ENCODE results near the gene LIPT1. TPM values are rescaled to one million over a fixed set of nuclear protein-coding genes. Genes with fewer than 3 reads are reported as not detected.

Gene LIPT1
- total and polyA plus RNA-seq, 5 donors from 2014 or later, result 11.5 to 27.4 (median 24.5) TPM

GRCh38 chr2:99139003-99139402 is 15.8 kb upstream of the LIPT1 start:
- peaks cover 0 to 13% (median 2%) of the 10 kb centered on the region in 7 donors for H3K9me3 Mint-ChIP-seq
- ATAC-seq (ENCODE audit: low read depth in 2 of 2) (no peak), DNase-seq (no peak)
- H3K27me3 Mint-ChIP-seq, result peaks cover 4% of the 10 kb centered on the region
- Histone ChIP-seq H3K4me1 (ENCODE audit: control insufficient read depth, insufficient read depth, low read length, poor library complexity, severe bottlenecking) (peaks cover 15% of the 10 kb centered on the region), H3K9me3 (ENCODE audit: control insufficient read depth in 2 of 2, low read length in 2 of 2) (peaks cover 0 to 3% of the 10 kb centered on the region in 2 experiments), H3K36me3 (ENCODE audit: control insufficient read depth, insufficient read depth, low read length) (no peaks in the 10 kb centered on the region), H3K4me3 (ENCODE audit: low read depth, low read length) (no peak overlapping the region), H3K27ac (ENCODE audit: insufficient read depth, low read length, poor library complexity, severe bottlenecking) (no peak overlapping the region), H3K27me3 (ENCODE audit: control insufficient read depth, insufficient read depth, low read length) (no peaks in the 10 kb centered on the region)
- H3K4me1 Mint-ChIP-seq, result peaks cover 4 to 31% (median 14%) of the 10 kb centered on the region in 4 donors
- no peak overlapping the region for H3K27ac Mint-ChIP-seq
- H3K36me3 Mint-ChIP-seq, result peaks cover 11% of the 10 kb centered on the region
- peak overlapping the region; percentile 13 to 97 (median 47) for H3K4me3 Mint-ChIP-seq

- H3K27ac ChIP-seq (ENCODE audit: insufficient read depth, low read length, poor library complexity, severe bottlenecking), result peak overlapping the region; percentile 94
- ATAC-seq (ENCODE audit: low read depth in 2 of 2) (no peak), DNase-seq (no peak)
- peaks cover 4 to 34% (median 14%) of the 10 kb centered on the region in 4 donors for H3K4me1 Mint-ChIP-seq
- peaks cover 0 to 9% (median 0%) of the 10 kb centered on the region in 7 donors for H3K9me3 Mint-ChIP-seq
- no peaks in the 10 kb centered on the region for H3K27me3 ChIP-seq (ENCODE audit: control insufficient read depth, insufficient read depth, low read length)
- no peaks in the 10 kb centered on the region for H3K36me3 ChIP-seq (ENCODE audit: control insufficient read depth, insufficient read depth, low read length)
- H3K36me3 Mint-ChIP-seq, result peaks cover 11% of the 10 kb centered on the region
- H3K4me3 Mint-ChIP-seq, result peak overlapping the region; percentile 93 to 98 (median 96)
- peak overlapping the region; percentile 96 to 98 (median 96) for H3K27ac Mint-ChIP-seq
- H3K4me3 ChIP-seq (ENCODE audit: low read depth, low read length), result peak overlapping the region; percentile 85
- H3K9me3 ChIP-seq (ENCODE audit: control insufficient read depth in 2 of 2, low read length in 2 of 2), result no peaks in the 10 kb centered on the region
- H3K4me1 ChIP-seq (ENCODE audit: control insufficient read depth, insufficient read depth, low read length, poor library complexity, severe bottlenecking), result peaks cover 15% of the 10 kb centered on the region
- peaks cover 4% of the 10 kb centered on the region for H3K27me3 Mint-ChIP-seq
Measured at GRCh38 chr2:99140056-99140859, 14.5 kb upstream of the LIPT1 start.

- DNase-seq (no peak), ATAC-seq (ENCODE audit: low read depth in 2 of 2) (no peak)
- Mint-ChIP-seq H3K9me3 (peaks cover 0 to 6% (median 0%) of the 10 kb centered on the region in 7 donors), H3K27ac (peak overlapping the region; percentile 96 to 98 (median 96)), H3K27me3 (peaks cover 4% of the 10 kb centered on the region), H3K4me1 (peaks cover 4 to 34% (median 14%) of the 10 kb centered on the region in 4 donors), H3K36me3 (peaks cover 11% of the 10 kb centered on the region), H3K4me3 (peak overlapping the region; percentile 93 to 98 (median 96))
- Histone ChIP-seq H3K9me3 (ENCODE audit: control insufficient read depth in 2 of 2, low read length in 2 of 2) (no peaks in the 10 kb centered on the region), H3K27ac (ENCODE audit: insufficient read depth, low read length, poor library complexity, severe bottlenecking) (peak overlapping the region; percentile 94), H3K27me3 (ENCODE audit: control insufficient read depth, insufficient read depth, low read length) (no peaks in the 10 kb centered on the region), H3K4me1 (ENCODE audit: control insufficient read depth, insufficient read depth, low read length, poor library complexity, severe bottlenecking) (peaks cover 15% of the 10 kb centered on the region), H3K36me3 (ENCODE audit: control insufficient read depth, insufficient read depth, low read length) (no peaks in the 10 kb centered on the region), H3K4me3 (ENCODE audit: low read depth, low read length) (peak overlapping the region; percentile 85)
Measured at GRCh38 chr2:99140860-99141109, 14.0 kb upstream of the LIPT1 start.

GRCh38 chr2:99141110-99142108 is 13.4 kb upstream of the LIPT1 start, which contains the start of gene C2orf15:
TSS of gene C2orf15 (plus strand) at chr2:99141707. CDS start at chr2:99150559, 8,852 bp downstream.
- Histone ChIP-seq H3K27me3 (ENCODE audit: control insufficient read depth, insufficient read depth, low read length) (no peaks in the 10 kb centered on the region), H3K36me3 (ENCODE audit: control insufficient read depth, insufficient read depth, low read length) (no peaks in the 10 kb centered on the region), H3K27ac (ENCODE audit: insufficient read depth, low read length, poor library complexity, severe bottlenecking) (peak within 1 kb of the TSS; percentile 94), H3K4me1 (ENCODE audit: control insufficient read depth, insufficient read depth, low read length, poor library complexity, severe bottlenecking) (peaks cover 15% of the 10 kb centered on the region), H3K9me3 (ENCODE audit: control insufficient read depth in 2 of 2, low read length in 2 of 2) (no peaks in the 10 kb centered on the region), H3K4me3 (ENCODE audit: low read depth, low read length) (peak within 1 kb of the TSS; percentile 85)
- Mint-ChIP-seq H3K27ac (peak within 1 kb of the TSS; percentile 96 to 98 (median 96)), H3K36me3 (peaks cover 11% of the 10 kb centered on the region), H3K4me3 (peak within 1 kb of the TSS; percentile 93 to 98 (median 96)), H3K4me1 (peaks cover 4 to 34% (median 14%) of the 10 kb centered on the region in 4 donors), H3K9me3 (peaks cover 0 to 6% (median 0%) of the 10 kb centered on the region in 7 donors), H3K27me3 (peaks cover 4% of the 10 kb centered on the region)
- ATAC-seq (ENCODE audit: low read depth in 2 of 2) (peak; percentile 86 to 89), DNase-seq (peak; percentile 95 to 97 (median 96))

GRCh38 chr2:99150706-99151105 is 4.1 kb upstream of the LIPT1 start:
- H3K27me3 Mint-ChIP-seq, result no peaks in the 10 kb centered on the region
- no peaks in the 10 kb centered on the region for H3K36me3 ChIP-seq (ENCODE audit: control insufficient read depth, insufficient read depth, low read length)
- no peak overlapping the region for H3K27ac ChIP-seq (ENCODE audit: insufficient read depth, low read length, poor library complexity, severe bottlenecking)

GRCh38 chr2:99152199-99152895 is 2.4 kb upstream of the LIPT1 start:
- no peak overlapping the region for H3K4me3 Mint-ChIP-seq
- no peak for ATAC-seq (ENCODE audit: low read depth in 2 of 2)
- H3K27ac ChIP-seq (ENCODE audit: insufficient read depth, low read length, poor library complexity, severe bottlenecking), result no peak overlapping the region
- H3K27me3 ChIP-seq (ENCODE audit: control insufficient read depth, insufficient read depth, low read length), result no peaks in the 10 kb centered on the region
- H3K4me1 ChIP-seq (ENCODE audit: control insufficient read depth, insufficient read depth, low read length, poor library complexity, severe bottlenecking), result peaks cover 19% of the 10 kb centered on the region
- peaks cover 0 to 31% (median 12%) of the 10 kb centered on the region in 4 donors for H3K4me1 Mint-ChIP-seq
- H3K9me3 ChIP-seq (ENCODE audit: control insufficient read depth in 2 of 2, low read length in 2 of 2), result no peaks in the 10 kb centered on the region
- no peak overlapping the region for H3K27ac Mint-ChIP-seq
- H3K27me3 Mint-ChIP-seq, result no peaks in the 10 kb centered on the region
- H3K36me3 ChIP-seq (ENCODE audit: control insufficient read depth, insufficient read depth, low read length), result peaks cover 6% of the 10 kb centered on the region
- DNase-seq, result no peak
- peaks cover 0 to 2% (median 0%) of the 10 kb centered on the region in 7 donors for H3K9me3 Mint-ChIP-seq
- no peak overlapping the region for H3K4me3 ChIP-seq (ENCODE audit: low read depth, low read length)
- peaks cover 14% of the 10 kb centered on the region for H3K36me3 Mint-ChIP-seq

More at GRCh38 chr2:99150706-99151105, 4.1 kb upstream of the LIPT1 start:
- Mint-ChIP-seq H3K27ac (no peak overlapping the region), H3K36me3 (peaks cover 4% of the 10 kb centered on the region), H3K9me3 (peaks cover 0 to 2% (median 0%) of the 10 kb centered on the region in 7 donors), H3K4me1 (peaks cover 0 to 15% (median 9%) of the 10 kb centered on the region in 4 donors), H3K4me3 (peak overlapping the region in 1 of 4 donors; percentile 62)
- ATAC-seq (ENCODE audit: low read depth in 2 of 2) (no peak), DNase-seq (no peak)
- Histone ChIP-seq H3K27me3 (ENCODE audit: control insufficient read depth, insufficient read depth, low read length) (no peaks in the 10 kb centered on the region), H3K9me3 (ENCODE audit: control insufficient read depth in 2 of 2, low read length in 2 of 2) (no peaks in the 10 kb centered on the region), H3K4me1 (ENCODE audit: control insufficient read depth, insufficient read depth, low read length, poor library complexity, severe bottlenecking) (peaks cover 14% of the 10 kb centered on the region), H3K4me3 (ENCODE audit: low read depth, low read length) (no peak overlapping the region)

Measured in CD4-positive, CD25-positive, alpha-beta regulatory T cell (primary cell).